PC-9 (cell line): ENCODE results near the gene PLXDC2. TPM values are rescaled to one million over a fixed set of nuclear protein-coding genes. Genes with fewer than 3 reads are reported as not detected.

Source experiments
- BruUV-seq: library from RNA; stranded (reverse); fragments of 400-500 nt; replicated peaks from 2 replicates; lab custom pipeline; 2021; lab: Mats Ljungman, UMichigan
- CTCF ChIA-PET: fragments of 300-600 bp; sonication (Branson Sonifier 250); formaldehyde crosslinking; loops from one replicate; lab custom pipeline; 2022; ENCODE audit warnings: antibody characterized with exemption; lab: Charles Lee
- POLR2A ChIA-PET: fragments of 300-600 bp; sonication (Branson Sonifier 250); formaldehyde crosslinking; loops from one replicate; lab custom pipeline; 2022; ENCODE audit warnings: antibody characterized with exemption; ENCODE audit not compliant: unreplicated experiment; lab: Charles Lee
- DNase-seq, 2 experiments: peaks; one replicate each; pipeline versions ENCODE4 v3.0.0 to v3.0.0-alpha.2; 2015 to 2022; ENCODE audit warnings: mixed read lengths in 1 of 2
- H2AFZ ChIP-seq: fragments of 200-600 bp; sonication (generic); 2 replicates; pipeline ENCODE4 v1.8.1; 2017; ENCODE audit warnings: antibody characterized with exemption
- H3F3A ChIP-seq: fragments of 200-600 bp; sonication (generic); 2 replicates; pipeline ENCODE4 v1.8.1; 2017; ENCODE audit warnings: antibody characterized with exemption, mild to moderate bottlenecking, low read depth; ENCODE audit not compliant: insufficient read depth
- H3K27ac ChIP-seq: fragments of 200-600 bp; sonication (generic); 2 replicates; pipeline ENCODE4 v1.6.1; 2016; ENCODE audit warnings: mixed run types
- H3K27me3 ChIP-seq: fragments of 200-600 bp; sonication (generic); 2 replicates; pipeline ENCODE4 v1.6.1; 2016; ENCODE audit warnings: low read depth, mixed run types; ENCODE audit not compliant: insufficient read depth
- H3K36me3 ChIP-seq: fragments of 200-600 bp; sonication (generic); 2 replicates; pipeline ENCODE4 v1.6.1; 2016; ENCODE audit warnings: low read depth, mixed run types
- H3K4me1 ChIP-seq: fragments of 200-600 bp; sonication (generic); replicated peaks from 2 replicates; pipeline ENCODE4 v1.6.1; 2016; ENCODE audit warnings: mixed run types; ENCODE audit not compliant: insufficient read depth
- H3K4me2 ChIP-seq: fragments of 200-600 bp; sonication (generic); 2 replicates; pipeline ENCODE4 v1.6.1; 2017; ENCODE audit warnings: mixed run types
- H3K4me3 ChIP-seq: fragments of 200-600 bp; sonication (generic); 2 replicates; pipeline ENCODE4 v1.6.1; 2016; ENCODE audit warnings: mixed run types
- H3K79me2 ChIP-seq: fragments of 200-600 bp; sonication (generic); 2 replicates; pipeline ENCODE4 v1.6.1; 2017; ENCODE audit warnings: low read depth, mixed run types
- H3K9me2 ChIP-seq: fragments of 200-600 bp; sonication (generic); 2 replicates; pipeline ENCODE4 v1.8.1; 2017; ENCODE audit warnings: mild to moderate bottlenecking; ENCODE audit not compliant: insufficient read depth
- H3K9me3 ChIP-seq: fragments of 200-600 bp; sonication (generic); 2 replicates; pipeline ENCODE4 v1.8.1; 2016; ENCODE audit warnings: low read depth; ENCODE audit not compliant: insufficient read depth
- H4K20me1 ChIP-seq: fragments of 200-600 bp; sonication (generic); 2 replicates; pipeline ENCODE4 v1.8.1; 2017; ENCODE audit not compliant: insufficient read depth
- EZH2 ChIP-seq: fragments of 200-600 bp; sonication (generic); IDR thresholded peaks from 2 replicates; pipeline ENCODE4 v1.8.0; 2017; ENCODE audit warnings: antibody characterized with exemption, low read depth
- intact Hi-C: fragments of 100-400 bp; cut with micrococcal nuclease; formaldehyde crosslinking; loops from one replicate; pipeline ENCODE4 v1.10.0; 2022; ENCODE audit not compliant: unreplicated experiment
- total RNA-seq: library from RNA; stranded (reverse); gene quantifications from 2 replicates; pipeline ENCODE4 v1.2.3, GENCODE V29; 2021
- TF ChIP-seq, protein P1 (sequence below): fragments of 200-600 bp; sonication (generic); conservative IDR thresholded peaks from 2 replicates; pipeline ENCODE4 v1.6.1; 2017; ENCODE audit warnings: mixed run types, antibody characterized with exemption, mild to moderate bottlenecking, moderate library complexity

PLXDC2 gene
- total RNA-seq, 1 experiment from 2014 or later: not detected

GRCh38 chr10:19862811-19863515, 46.7 kb downstream of the PLXDC2 start:
- Histone ChIP-seq H3K79me2 (no peaks in the 10 kb centered on the region), H3F3A (no peaks in the 10 kb centered on the region), H3K4me2 (no peak overlapping the region), H3K4me3 (no peak overlapping the region), H2AFZ (no peak overlapping the region), H3K27me3 (no peaks in the 10 kb centered on the region), H3K9me2 (no peaks in the 10 kb centered on the region), H4K20me1 (no peaks in the 10 kb centered on the region), H3K4me1 (no peaks in the 10 kb centered on the region), H3K27ac (no peak overlapping the region), H3K9me3 (no peaks in the 10 kb centered on the region), H3K36me3 (no peaks in the 10 kb centered on the region)
- ChIA-PET CTCF (no interaction called here), POLR2A (no interaction called here)
- intact Hi-C loops: no loop called here
- no peak for DNase-seq
- no TSS peak for BruUV-seq
- TF ChIP-seq, protein P1, sequence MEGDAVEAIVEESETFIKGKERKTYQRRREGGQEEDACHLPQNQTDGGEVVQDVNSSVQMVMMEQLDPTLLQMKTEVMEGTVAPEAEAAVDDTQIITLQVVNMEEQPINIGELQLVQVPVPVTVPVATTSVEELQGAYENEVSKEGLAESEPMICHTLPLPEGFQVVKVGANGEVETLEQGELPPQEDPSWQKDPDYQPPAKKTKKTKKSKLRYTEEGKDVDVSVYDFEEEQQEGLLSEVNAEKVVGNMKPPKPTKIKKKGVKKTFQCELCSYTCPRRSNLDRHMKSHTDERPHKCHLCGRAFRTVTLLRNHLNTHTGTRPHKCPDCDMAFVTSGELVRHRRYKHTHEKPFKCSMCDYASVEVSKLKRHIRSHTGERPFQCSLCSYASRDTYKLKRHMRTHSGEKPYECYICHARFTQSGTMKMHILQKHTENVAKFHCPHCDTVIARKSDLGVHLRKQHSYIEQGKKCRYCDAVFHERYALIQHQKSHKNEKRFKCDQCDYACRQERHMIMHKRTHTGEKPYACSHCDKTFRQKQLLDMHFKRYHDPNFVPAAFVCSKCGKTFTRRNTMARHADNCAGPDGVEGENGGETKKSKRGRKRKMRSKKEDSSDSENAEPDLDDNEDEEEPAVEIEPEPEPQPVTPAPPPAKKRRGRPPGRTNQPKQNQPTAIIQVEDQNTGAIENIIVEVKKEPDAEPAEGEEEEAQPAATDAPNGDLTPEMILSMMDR: no peak
- no peak for TF ChIP-seq EZH2

DNA sequence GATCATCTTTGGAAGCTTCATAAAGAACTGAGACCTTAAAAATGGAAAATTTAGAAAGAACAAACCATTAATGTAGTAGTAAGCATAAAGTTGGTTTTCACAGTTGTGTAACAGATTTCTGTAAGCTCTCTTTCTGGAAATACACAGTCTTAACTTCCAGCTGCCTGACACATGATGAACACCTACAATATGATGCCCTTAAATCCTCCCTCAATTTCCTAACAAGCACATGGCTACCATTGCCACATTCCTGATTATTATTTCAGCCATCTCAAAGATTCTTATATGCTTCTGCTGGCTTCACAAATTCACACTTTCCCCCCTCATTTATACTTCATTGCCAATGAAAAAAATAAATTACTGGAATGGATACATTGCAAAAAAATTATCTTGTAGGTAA, 49.4 kb downstream of the PLXDC2 start:
- no peak for TF ChIP-seq EZH2
- TF ChIP-seq, protein P1: no peak
- no peaks in the 10 kb centered on the region for H4K20me1 ChIP-seq

DNA sequence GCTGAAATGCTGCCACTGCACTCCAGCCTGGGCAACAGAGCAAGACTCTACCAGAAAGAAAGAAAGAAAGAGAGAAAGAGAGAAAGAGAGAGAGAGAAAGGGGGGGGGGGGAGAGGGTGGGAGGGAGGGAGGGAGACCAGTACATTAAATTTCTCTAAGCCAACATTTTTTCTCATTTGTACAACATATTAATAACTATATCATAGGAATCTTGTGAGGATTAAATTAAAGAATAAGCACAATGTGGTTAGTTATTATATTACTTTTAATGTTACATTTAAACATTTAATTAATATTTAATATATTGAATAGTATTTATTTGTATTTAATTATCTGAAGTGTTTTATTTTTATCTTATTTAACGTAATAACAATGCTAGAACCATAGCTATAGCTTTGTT, 53.1 kb downstream of the PLXDC2 start:
- intact Hi-C loops: no loop called here
- no peak overlapping the region for H3K27ac ChIP-seq
- TF ChIP-seq EZH2: no peak
- TF ChIP-seq, protein P1: no peak
- H4K20me1 ChIP-seq: no peaks in the 10 kb centered on the region
- no TSS peak for BruUV-seq
- H2AFZ ChIP-seq: no peak overlapping the region
- no peak overlapping the region for H3K4me3 ChIP-seq
- ChIA-PET POLR2A (no interaction called here), CTCF (no interaction called here)
- no peaks in the 10 kb centered on the region for H3K36me3 ChIP-seq
- no peaks in the 10 kb centered on the region for H3F3A ChIP-seq
- no peaks in the 10 kb centered on the region for H3K4me1 ChIP-seq
- H3K4me2 ChIP-seq: no peak overlapping the region
- no peaks in the 10 kb centered on the region for H3K9me3 ChIP-seq
- no peak for DNase-seq
- H3K9me2 ChIP-seq: no peaks in the 10 kb centered on the region
- no peaks in the 10 kb centered on the region for H3K27me3 ChIP-seq
- no peaks in the 10 kb centered on the region for H3K79me2 ChIP-seq

More for the DNA sequence above, 49.4 kb downstream of the PLXDC2 start:
- H3F3A ChIP-seq: no peaks in the 10 kb centered on the region
- no peak overlapping the region for H3K27ac ChIP-seq
- no peak overlapping the region for H3K4me2 ChIP-seq
- no peak overlapping the region for H3K4me3 ChIP-seq
- DNase-seq: no peak
- no peaks in the 10 kb centered on the region for H3K36me3 ChIP-seq
- H3K9me3 ChIP-seq: no peaks in the 10 kb centered on the region
- H3K4me1 ChIP-seq: no peaks in the 10 kb centered on the region
- BruUV-seq: no TSS peak
- no peak overlapping the region for H2AFZ ChIP-seq
- H3K27me3 ChIP-seq: no peaks in the 10 kb centered on the region
- H3K79me2 ChIP-seq: no peaks in the 10 kb centered on the region
- ChIA-PET CTCF (no interaction called here), POLR2A (no interaction called here)
- no peaks in the 10 kb centered on the region for H3K9me2 ChIP-seq
- intact Hi-C loops: no loop called here
